Cardiac muscle cell (in vitro differentiated cells and primary cell): ENCODE data around the gene KCNH1. TPM values are rescaled to one million over a fixed set of nuclear protein-coding genes. Genes with fewer than 3 reads are reported as not detected.

Source experiments
- DNase-seq, 2 donors: peaks; one replicate each; pipeline versions ENCODE4 v3.0.0 to v3.0.0-alpha.2; 2010 to 2017; ENCODE audit warnings: low read depth in 1 of 2, low spot score in 1 of 2
- H3K27ac ChIP-seq: fragments of 200-600 bp; sonication (generic); 2 replicates; pipeline ENCODE4 v1.5.1; 2016
- H3K27me3 ChIP-seq: fragments of 200-600 bp; sonication (generic); 2 replicates; pipeline ENCODE4 v1.6.0; 2016; ENCODE audit warnings: control low read depth
- H3K36me3 ChIP-seq: fragments of 200-600 bp; sonication (generic); 2 replicates; pipeline ENCODE4 v1.5.1; 2016; ENCODE audit warnings: control low read depth
- H3K4me1 ChIP-seq: fragments of 200-600 bp; sonication (generic); 2 replicates; pipeline ENCODE4 v1.8.1; 2017; ENCODE audit warnings: low read depth, mild to moderate bottlenecking, mixed run types
- H3K4me3 ChIP-seq: fragments of 200-600 bp; sonication (generic); 2 replicates; pipeline ENCODE4 v1.5.1; 2016; ENCODE audit warnings: mild to moderate bottlenecking
- H3K9me3 ChIP-seq: fragments of 200-600 bp; sonication (generic); 2 replicates; pipeline ENCODE4 v1.5.1; 2017; ENCODE audit warnings: low read depth, mild to moderate bottlenecking, control low read depth
- polyA plus RNA-seq: library from polyadenylated mRNA; unstranded; fragments of >200 nt; fragmentation: Nextera tagmentation; extraction: Ambion mirVana; gene quantifications from 2 replicates; pipeline ENCODE4 v1.2.1, GENCODE V29; 2016
- total RNA-seq: library from RNA; depleted of rRNA; stranded (reverse); fragments of >200 nt; gene quantifications from 2 replicates; pipeline ENCODE4 v1.2.3, GENCODE V29; 2016
- TF ChIP-seq, protein P1 (sequence below): IDR thresholded peaks from 2 replicates; pipeline ENCODE4 v1.5.1; 2012; ENCODE audit warnings: low read depth, mild to moderate bottlenecking, low read length

Gene KCNH1
- total and polyA plus RNA-seq, 2 experiments from 2014 or later, result 0.54 TPM; not detected in 1

DNA sequence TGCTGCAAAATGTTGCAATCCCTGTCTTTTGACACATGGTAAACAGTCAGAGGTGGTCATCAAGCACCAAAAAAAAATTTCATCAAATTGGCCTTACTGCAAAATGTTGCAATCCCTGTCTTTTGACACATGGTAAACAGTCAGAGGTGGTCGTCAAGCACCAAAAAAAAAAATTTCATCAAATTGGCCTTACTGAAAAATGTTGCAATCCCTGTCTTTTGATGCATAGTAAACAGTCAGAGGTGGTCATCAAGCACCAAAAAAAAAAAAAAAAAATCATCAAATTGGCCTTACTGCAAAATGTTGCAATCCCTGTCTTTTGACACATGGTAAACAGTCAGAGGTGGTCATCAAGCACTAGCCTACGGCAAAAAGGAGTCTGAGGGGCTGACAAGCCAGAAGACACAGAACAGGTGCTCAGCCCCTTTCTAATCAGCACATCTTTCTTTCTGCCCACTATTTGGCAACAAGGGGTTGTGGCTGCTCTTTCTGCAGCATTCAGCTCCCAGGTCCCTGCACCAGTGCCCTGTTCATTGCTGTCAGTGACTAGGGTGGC lies 223.8 kb downstream of the KCNH1 start:
- TF ChIP-seq, protein P1, sequence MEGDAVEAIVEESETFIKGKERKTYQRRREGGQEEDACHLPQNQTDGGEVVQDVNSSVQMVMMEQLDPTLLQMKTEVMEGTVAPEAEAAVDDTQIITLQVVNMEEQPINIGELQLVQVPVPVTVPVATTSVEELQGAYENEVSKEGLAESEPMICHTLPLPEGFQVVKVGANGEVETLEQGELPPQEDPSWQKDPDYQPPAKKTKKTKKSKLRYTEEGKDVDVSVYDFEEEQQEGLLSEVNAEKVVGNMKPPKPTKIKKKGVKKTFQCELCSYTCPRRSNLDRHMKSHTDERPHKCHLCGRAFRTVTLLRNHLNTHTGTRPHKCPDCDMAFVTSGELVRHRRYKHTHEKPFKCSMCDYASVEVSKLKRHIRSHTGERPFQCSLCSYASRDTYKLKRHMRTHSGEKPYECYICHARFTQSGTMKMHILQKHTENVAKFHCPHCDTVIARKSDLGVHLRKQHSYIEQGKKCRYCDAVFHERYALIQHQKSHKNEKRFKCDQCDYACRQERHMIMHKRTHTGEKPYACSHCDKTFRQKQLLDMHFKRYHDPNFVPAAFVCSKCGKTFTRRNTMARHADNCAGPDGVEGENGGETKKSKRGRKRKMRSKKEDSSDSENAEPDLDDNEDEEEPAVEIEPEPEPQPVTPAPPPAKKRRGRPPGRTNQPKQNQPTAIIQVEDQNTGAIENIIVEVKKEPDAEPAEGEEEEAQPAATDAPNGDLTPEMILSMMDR, result no peak
- Histone ChIP-seq H3K9me3 (no peaks in the 10 kb centered on the region), H3K4me3 (no peak overlapping the region), H3K27me3 (no peaks in the 10 kb centered on the region), H3K27ac (no peak overlapping the region), H3K4me1 (no peaks in the 10 kb centered on the region), H3K36me3 (no peaks in the 10 kb centered on the region)
- DNase-seq, result no peak

DNA sequence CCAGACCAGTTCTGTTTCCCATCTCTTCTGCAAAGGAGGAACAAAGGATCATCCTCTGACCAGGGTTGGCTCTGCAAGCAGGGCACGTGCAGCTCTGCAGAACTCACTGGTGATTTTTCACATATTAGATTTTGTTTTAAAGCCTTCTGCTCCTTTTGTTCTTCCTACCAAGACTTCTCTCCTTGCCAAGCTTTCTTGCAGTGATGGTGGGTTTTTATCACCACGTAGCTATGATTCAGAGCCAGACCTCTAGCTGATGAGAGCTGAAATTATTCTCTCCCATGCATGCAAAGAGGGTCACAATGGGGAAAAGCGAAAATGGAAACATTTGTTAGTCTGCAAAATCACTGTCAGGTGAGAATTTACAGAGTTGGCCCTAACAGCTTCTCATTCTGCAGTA lies 225.2 kb downstream of the KCNH1 start:
- no peaks in the 10 kb centered on the region for H3K9me3 ChIP-seq
- no peaks in the 10 kb centered on the region for H3K27me3 ChIP-seq
- H3K27ac ChIP-seq, result no peak overlapping the region
- no peaks in the 10 kb centered on the region for H3K36me3 ChIP-seq
- no peaks in the 10 kb centered on the region for H3K4me1 ChIP-seq
- H3K4me3 ChIP-seq, result no peak overlapping the region
- TF ChIP-seq, protein P1, result no peak
- DNase-seq, result no peak

DNA sequence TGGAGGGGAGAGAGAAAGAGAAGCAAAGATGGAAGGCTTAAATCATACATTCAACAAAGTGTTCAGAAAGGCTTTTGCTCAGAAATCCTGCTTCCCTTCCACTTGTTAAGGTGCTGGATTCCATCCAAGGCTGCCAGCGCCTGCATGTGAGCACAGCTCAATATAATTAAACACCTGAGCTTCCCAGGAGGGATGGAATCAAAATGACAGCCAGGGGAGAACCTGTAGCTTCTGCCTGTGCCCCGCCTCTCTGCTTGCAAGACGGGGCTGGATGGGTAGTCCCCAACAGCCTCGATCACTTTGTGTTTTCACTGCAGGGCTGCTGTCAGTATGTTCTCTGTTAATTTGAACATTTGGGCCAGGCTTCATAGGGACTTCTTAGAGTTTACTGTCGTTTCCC lies 225.7 kb downstream of the KCNH1 start:
- Histone ChIP-seq H3K4me3 (no peak overlapping the region), H3K4me1 (no peaks in the 10 kb centered on the region), H3K27ac (no peak overlapping the region), H3K9me3 (no peaks in the 10 kb centered on the region), H3K36me3 (no peaks in the 10 kb centered on the region), H3K27me3 (no peaks in the 10 kb centered on the region)
- TF ChIP-seq, protein P1, result no peak
- DNase-seq, result no peak

DNA sequence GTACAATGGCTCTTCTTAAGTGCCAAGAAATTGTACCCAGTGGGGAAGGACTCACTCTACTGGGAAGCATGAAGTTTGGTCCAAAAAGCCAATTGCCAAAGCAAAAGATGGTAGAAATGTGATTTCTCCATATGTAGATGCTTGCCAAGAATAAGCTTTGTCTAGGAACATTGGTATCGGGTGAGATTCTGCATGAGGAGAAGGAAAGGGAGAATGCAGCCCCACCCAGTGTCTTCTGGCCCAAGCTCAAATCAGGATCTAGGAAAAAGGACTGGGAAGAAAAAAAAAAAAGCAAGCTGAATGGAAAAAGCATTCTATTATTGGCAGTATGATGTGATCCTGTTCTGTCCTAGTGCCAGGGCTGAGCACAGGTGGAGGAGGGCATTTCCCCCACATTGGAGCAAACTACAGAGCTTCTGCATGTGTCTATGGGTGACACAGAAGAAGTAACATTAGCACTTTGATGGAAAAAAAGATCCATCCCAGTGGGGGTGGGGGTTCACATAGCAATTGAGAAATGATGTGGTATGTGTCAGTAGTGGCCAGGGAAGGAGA lies 226.6 kb downstream of the KCNH1 start:
- no peak overlapping the region for H3K4me3 ChIP-seq
- no peak for DNase-seq
- TF ChIP-seq, protein P1, result no peak
- H3K27me3 ChIP-seq, result no peaks in the 10 kb centered on the region
- H3K36me3 ChIP-seq, result no peaks in the 10 kb centered on the region
- no peak overlapping the region for H3K27ac ChIP-seq
- H3K9me3 ChIP-seq, result no peaks in the 10 kb centered on the region
- H3K4me1 ChIP-seq, result no peaks in the 10 kb centered on the region

DNA sequence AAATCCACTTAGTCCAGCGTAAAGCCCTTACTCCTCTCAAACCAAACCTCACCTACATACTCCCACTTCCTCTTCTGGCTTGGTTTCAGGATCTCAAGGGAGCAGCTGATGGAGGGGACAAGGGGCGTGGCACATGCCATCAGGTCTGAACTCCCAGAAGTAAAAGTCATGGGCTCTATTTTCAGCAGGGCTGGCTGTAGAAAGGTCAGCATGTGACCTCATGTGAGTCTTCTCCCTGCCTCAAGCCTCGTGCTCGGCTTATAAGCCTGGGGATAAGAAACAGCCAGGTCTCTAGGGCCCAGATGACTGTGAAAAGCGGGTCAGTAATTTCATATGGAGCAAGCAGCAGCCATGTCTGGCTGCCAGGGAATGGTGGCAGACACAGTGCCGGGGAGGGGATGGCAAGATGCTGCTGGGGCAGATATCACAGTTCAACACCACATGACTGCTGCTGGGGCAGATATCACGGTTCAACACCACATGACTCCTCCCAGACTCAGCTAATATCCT lies 227.9 kb downstream of the KCNH1 start:
- H3K27ac ChIP-seq, result no peak overlapping the region

More for the DNA sequence above, 227.9 kb downstream of the KCNH1 start:
- no peaks in the 10 kb centered on the region for H3K9me3 ChIP-seq
- H3K36me3 ChIP-seq, result no peaks in the 10 kb centered on the region
- H3K4me3 ChIP-seq, result no peak overlapping the region
- H3K4me1 ChIP-seq, result no peaks in the 10 kb centered on the region
- DNase-seq, result peak in 1 of 2 donors; percentile 6
- no peaks in the 10 kb centered on the region for H3K27me3 ChIP-seq
- TF ChIP-seq, protein P1, result no peak
